Liver (tissue), 3 donors: ENCODE data around the gene HSDL2.

ENCODE experiments used
- ATF3 ChIP-seq: IDR thresholded peaks from 2 replicates; pipeline ENCODE4 v1.6.1; 2016; ENCODE audit warnings: antibody characterized with exemption
- CTCF ChIP-seq: fragments of 150-350 bp; IDR thresholded peaks from 2 replicates; pipeline ENCODE4 v1.5.1; 2017; ENCODE audit warnings: improper control_type of control experiment, low read depth, low read length; ENCODE audit not compliant: missing input control
- FOXA1 ChIP-seq: IDR thresholded peaks from 2 replicates; pipeline ENCODE4 v1.6.1; 2016; ENCODE audit warnings: antibody characterized with exemption
- GABPA ChIP-seq, 2 donors: IDR thresholded peaks in 1 of 2; conservative IDR thresholded peaks in 1 of 2; 2 replicates each; pipeline ENCODE4 v1.6.1; 2016; ENCODE audit warnings: antibody characterized with exemption in 2 of 2, mild to moderate bottlenecking in 1 of 2, moderate library complexity in 1 of 2
- JUND ChIP-seq, 2 donors: IDR thresholded peaks; 2 replicates each; pipeline ENCODE4 v1.6.1; 2016; ENCODE audit warnings: antibody characterized with exemption in 2 of 2
- MAX ChIP-seq: IDR thresholded peaks from 2 replicates; pipeline ENCODE4 v1.6.1; 2016; ENCODE audit warnings: antibody characterized with exemption
- RAD21 ChIP-seq, 2 donors: IDR thresholded peaks; 2 replicates each; pipeline ENCODE4 v1.6.1; 2016; ENCODE audit warnings: antibody characterized with exemption in 2 of 2, mild to moderate bottlenecking in 2 of 2
- RXRA ChIP-seq, 2 donors: IDR thresholded peaks; 2 replicates each; pipeline ENCODE4 v1.6.1; 2017 to 2018; ENCODE audit warnings: antibody characterized with exemption in 2 of 2, mild to moderate bottlenecking in 1 of 2
- SP1 ChIP-seq: IDR thresholded peaks from 2 replicates; pipeline ENCODE4 v1.6.1; 2018; ENCODE audit warnings: antibody characterized with exemption, mild to moderate bottlenecking
- TAF1 ChIP-seq: conservative IDR thresholded peaks from 2 replicates; pipeline ENCODE4 v1.6.1; 2016; ENCODE audit warnings: antibody characterized with exemption, mild to moderate bottlenecking
- YY1 ChIP-seq: IDR thresholded peaks from 2 replicates; pipeline ENCODE4 v1.6.1; 2016; ENCODE audit warnings: antibody characterized with exemption, mild to moderate bottlenecking
- ZBTB33 ChIP-seq: IDR thresholded peaks from 2 replicates; pipeline ENCODE4 v1.6.1; 2016; ENCODE audit warnings: antibody characterized with exemption
- TF ChIP-seq, protein P1 (sequence below): IDR thresholded peaks from 2 replicates; pipeline ENCODE4 v1.6.1; 2016; ENCODE audit warnings: antibody characterized with exemption, mild to moderate bottlenecking
- donor health status: healthy.
- donor health status: healthy.

DNA sequence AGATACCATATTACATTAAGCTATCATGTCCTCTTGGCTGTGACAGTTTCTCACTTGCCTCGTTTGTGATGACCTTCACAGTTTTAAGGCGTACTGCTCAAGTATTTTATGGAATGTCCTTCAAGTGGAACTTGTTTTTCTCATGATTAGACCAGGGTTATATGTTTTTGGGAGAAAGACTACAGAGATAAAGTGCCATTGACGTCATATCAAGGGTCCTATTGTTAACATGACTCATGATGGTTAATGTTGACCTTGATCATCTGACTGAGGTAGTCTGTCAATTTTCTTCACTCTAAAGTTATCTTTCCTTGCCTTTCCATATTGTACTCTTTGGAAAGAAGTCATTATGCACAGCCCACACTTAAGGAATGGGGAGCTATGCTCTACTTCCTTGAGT is 28.7 kb upstream of the HSDL2 start:
- TF ChIP-seq YY1, result no peak
- TF ChIP-seq CTCF, result no peak
- TF ChIP-seq, protein P1, sequence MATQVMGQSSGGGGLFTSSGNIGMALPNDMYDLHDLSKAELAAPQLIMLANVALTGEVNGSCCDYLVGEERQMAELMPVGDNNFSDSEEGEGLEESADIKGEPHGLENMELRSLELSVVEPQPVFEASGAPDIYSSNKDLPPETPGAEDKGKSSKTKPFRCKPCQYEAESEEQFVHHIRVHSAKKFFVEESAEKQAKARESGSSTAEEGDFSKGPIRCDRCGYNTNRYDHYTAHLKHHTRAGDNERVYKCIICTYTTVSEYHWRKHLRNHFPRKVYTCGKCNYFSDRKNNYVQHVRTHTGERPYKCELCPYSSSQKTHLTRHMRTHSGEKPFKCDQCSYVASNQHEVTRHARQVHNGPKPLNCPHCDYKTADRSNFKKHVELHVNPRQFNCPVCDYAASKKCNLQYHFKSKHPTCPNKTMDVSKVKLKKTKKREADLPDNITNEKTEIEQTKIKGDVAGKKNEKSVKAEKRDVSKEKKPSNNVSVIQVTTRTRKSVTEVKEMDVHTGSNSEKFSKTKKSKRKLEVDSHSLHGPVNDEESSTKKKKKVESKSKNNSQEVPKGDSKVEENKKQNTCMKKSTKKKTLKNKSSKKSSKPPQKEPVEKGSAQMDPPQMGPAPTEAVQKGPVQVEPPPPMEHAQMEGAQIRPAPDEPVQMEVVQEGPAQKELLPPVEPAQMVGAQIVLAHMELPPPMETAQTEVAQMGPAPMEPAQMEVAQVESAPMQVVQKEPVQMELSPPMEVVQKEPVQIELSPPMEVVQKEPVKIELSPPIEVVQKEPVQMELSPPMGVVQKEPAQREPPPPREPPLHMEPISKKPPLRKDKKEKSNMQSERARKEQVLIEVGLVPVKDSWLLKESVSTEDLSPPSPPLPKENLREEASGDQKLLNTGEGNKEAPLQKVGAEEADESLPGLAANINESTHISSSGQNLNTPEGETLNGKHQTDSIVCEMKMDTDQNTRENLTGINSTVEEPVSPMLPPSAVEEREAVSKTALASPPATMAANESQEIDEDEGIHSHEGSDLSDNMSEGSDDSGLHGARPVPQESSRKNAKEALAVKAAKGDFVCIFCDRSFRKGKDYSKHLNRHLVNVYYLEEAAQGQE, result no peak
- no peak for TF ChIP-seq TAF1
- TF ChIP-seq GABPA (IDR thresholded peaks at IDR 0.05 in 1 of 2, conservative IDR thresholded peaks at IDR 0.05 in 1 of 2), result no peak
- no peak for TF ChIP-seq ZBTB33
- no peak for TF ChIP-seq RAD21 (IDR thresholded peaks at IDR 0.05)
- no peak for TF ChIP-seq JUND (IDR thresholded peaks at IDR 0.05)
- no peak for TF ChIP-seq MAX
- no peak for TF ChIP-seq ATF3
- no peak for TF ChIP-seq RXRA (IDR thresholded peaks at IDR 0.05)
- TF ChIP-seq FOXA1, result no peak
- TF ChIP-seq SP1, result no peak
